Subcutaneous adipose tissue (tissue), 4 donors: Measurements from ENCODE around the gene ERGIC1. TPM values are rescaled to one million over a fixed set of nuclear protein-coding genes. Genes with fewer than 3 reads are reported as not detected.

ENCODE experiments used
- CTCF ChIP-seq: fragments of 450-650 bp; IDR thresholded peaks from one replicate; pipeline ENCODE4 v1.5.1; 2016; ENCODE audit warnings: low read depth, mild to moderate bottlenecking, control low read depth, antibody characterized with exemption, moderate library complexity
- small RNA-seq: library from RNA; depleted of rRNA; stranded (forward); fragments of <200 nt; gene quantifications from one replicate; pipeline ENCODE3, GENCODE V24; 2016
- total RNA-seq, 4 donors: library from RNA; depleted of rRNA; stranded (reverse); fragments of >200 nt; gene quantifications; one replicate each; pipeline ENCODE4 v1.1.0, GENCODE V29; 2016

The ERGIC1 gene
- total RNA-seq, 4 donors from 2014 or later = 94.0 to 165 (median 126) TPM

- no peak for TF ChIP-seq CTCF
Observed at GRCh38 chr5:172999974-173000373, 165.9 kb downstream of the ERGIC1 start.

GRCh38 chr5:173001229-173001841, 167.3 kb downstream of the ERGIC1 start:
- TF ChIP-seq CTCF = no peak

Small RNA genes within 50 kb of the gene (small RNA-seq; reads per million reads assigned to genes)
- not detected for gene AC022217.4

Other genes with a start within 250 kb of the ERGIC1 start
- gene NEURL1B, start 193.0 kb upstream of the ERGIC1 start, total RNA-seq = 10 to 100 TPM in 3 of 4 donors, 1 to 10 TPM in 1; 4.9 to 38.4 (median 13.0) TPM
- gene DUSP1, start 63.1 kb upstream of the ERGIC1 start, total RNA-seq = 1,000 to 10,000 TPM in 2 of 4 donors, 100 to 1,000 TPM in 2; 742 to 1,576 (median 1,059) TPM
- 10 to 100 TPM; 15.4 to 43.2 (median 20.6) TPM for gene RPL26L1, start 125.2 kb downstream of the ERGIC1 start, total RNA-seq
- gene ATP6V0E1, start 149.5 kb downstream of the ERGIC1 start, total RNA-seq = 100 to 1,000 TPM; 159 to 342 (median 193) TPM
- gene CREBRF, start 222.1 kb downstream of the ERGIC1 start, total RNA-seq = 10 to 100 TPM; 51.7 to 72.2 (median 64.1) TPM